Esophagus squamous epithelium (tissue), 5 donors: ENCODE data around the gene CYP17A1. TPM values are rescaled to one million over a fixed set of nuclear protein-coding genes. Genes with fewer than 3 reads are reported as not detected.
A peak's percentile ranks its signal among the peaks of the same experiment; 100 is the strongest.
"Not testable (repeated sequence)": the region's sequence is repeated elsewhere in the genome, so short reads cannot be mapped to it uniquely, and the experiment has no call there.

Experiments used
- DNase-seq: peaks from one replicate; lab custom pipeline; 2025; lab: John Stamatoyannopoulos, UW
- H3K27ac ChIP-seq, 4 donors: fragments of 200-600 bp; sonication (generic); one replicate each; pipeline ENCODE4 v1.5.1; 2016 to 2019; ENCODE audit warnings: mild to moderate bottlenecking in 1 of 4
- H3K27me3 ChIP-seq, 4 donors: fragments of 200-600 bp; sonication (generic); 1 replicate in 3 of 4; 2 replicates in 1 of 4; pipeline versions ENCODE4 v1.5.1 to v1.6.0; 2017 to 2021; ENCODE audit warnings: antibody characterized with exemption in 1 of 4
- H3K36me3 ChIP-seq, 3 donors: fragments of 200-600 bp; sonication (generic); one replicate each; pipeline ENCODE4 v1.5.1; 2016 to 2019
- H3K4me1 ChIP-seq, 3 donors: fragments of 200-600 bp; sonication (generic); one replicate each; pipeline ENCODE4 v1.5.1; 2017 to 2019
- H3K4me3 ChIP-seq, 4 donors: fragments of 200-600 bp; sonication (generic); 1 replicate in 3 of 4; 2 replicates in 1 of 4; pipeline ENCODE4 v1.5.1; 2016 to 2019; ENCODE audit warnings: mild to moderate bottlenecking in 2 of 4, moderate library complexity in 1 of 4
- H3K9me3 ChIP-seq, 3 donors: fragments of 200-600 bp; sonication (generic); one replicate each; pipeline ENCODE4 v1.5.1; 2016 to 2019
- CTCF ChIP-seq, 6 experiments: fragments of 450-650 bp in 4 of 6; fragments of 200-600 bp in 2 of 6; sonication (generic) in 2 of 6; IDR thresholded peaks; one replicate each; pipeline ENCODE4 v1.5.1; 2016 to 2019; ENCODE audit warnings: antibody characterized with exemption in 6 of 6, mild to moderate bottlenecking in 4 of 6, moderate library complexity in 4 of 6
- POLR2A ChIP-seq, 4 donors: fragments of 450-650 bp; IDR thresholded peaks; one replicate each; pipeline ENCODE4 v1.6.1; 2017; ENCODE audit warnings: antibody characterized with exemption in 4 of 4, mild to moderate bottlenecking in 4 of 4, moderate library complexity in 3 of 4
- WGBS, 2 donors: methylation state at CpG; one replicate each; pipeline ENCODE4 v1.1.5; 2018; 5-methylcytosine and 5-hydroxymethylcytosine counted together
- intact Hi-C: fragments of 100-400 bp; cut with DNase I; formaldehyde crosslinking; loops from one replicate; pipeline ENCODE4 v1.15.0; 2022
- total RNA-seq, 4 donors: library from RNA; depleted of rRNA; stranded (reverse); fragments of >200 nt; gene quantifications; one replicate each; pipeline ENCODE4 v1.1.0, GENCODE V29; 2016
- donor health status: DM: yes; HTN: yes; CAD: no.

Gene CYP17A1
- total RNA-seq, 4 donors from 2014 or later = not detected

- no peak for DNase-seq
- Histone ChIP-seq H3K27ac (no peak overlapping the region), H3K4me3 (no peak overlapping the region), H3K27me3 (no peaks in the 10 kb centered on the region), H3K36me3 (peaks cover 4 to 50% (median 8%) of the 10 kb centered on the region in 3 donors), H3K4me1 (peaks cover 0 to 18% (median 10%) of the 10 kb centered on the region in 3 donors), H3K9me3 (no peaks in the 10 kb centered on the region)
- 92 to 96% methylated on average over 2 of the region's 2 CpGs for WGBS, 2 donors
- TF ChIP-seq POLR2A (IDR thresholded peaks at IDR 0.05) = no peak
- TF ChIP-seq CTCF (IDR thresholded peaks at IDR 0.05) = no peak
- intact Hi-C loops = no loop called here
Observed at GRCh38 chr10:102859911-102860310, 22.7 kb upstream of the CYP17A1 start.

GRCh38 chr10:102856758-102857424 lies 19.7 kb upstream of the CYP17A1 start:
- H3K36me3 ChIP-seq = peaks cover 0 to 23% (median 0%) of the 10 kb centered on the region in 3 donors
- H3K9me3 ChIP-seq = no peaks in the 10 kb centered on the region
- no peak for DNase-seq
- 83 to 98% methylated on average over 3 of the region's 3 CpGs for WGBS, 2 donors
- no peaks in the 10 kb centered on the region for H3K27me3 ChIP-seq
- peaks cover 3 to 27% (median 16%) of the 10 kb centered on the region in 3 donors for H3K4me1 ChIP-seq
- TF ChIP-seq POLR2A (IDR thresholded peaks at IDR 0.05) = no peak
- TF ChIP-seq CTCF (IDR thresholded peaks at IDR 0.05) = no peak
- no peak overlapping the region for H3K4me3 ChIP-seq
- intact Hi-C loops = no loop called here
- no peak overlapping the region for H3K27ac ChIP-seq

DNA sequence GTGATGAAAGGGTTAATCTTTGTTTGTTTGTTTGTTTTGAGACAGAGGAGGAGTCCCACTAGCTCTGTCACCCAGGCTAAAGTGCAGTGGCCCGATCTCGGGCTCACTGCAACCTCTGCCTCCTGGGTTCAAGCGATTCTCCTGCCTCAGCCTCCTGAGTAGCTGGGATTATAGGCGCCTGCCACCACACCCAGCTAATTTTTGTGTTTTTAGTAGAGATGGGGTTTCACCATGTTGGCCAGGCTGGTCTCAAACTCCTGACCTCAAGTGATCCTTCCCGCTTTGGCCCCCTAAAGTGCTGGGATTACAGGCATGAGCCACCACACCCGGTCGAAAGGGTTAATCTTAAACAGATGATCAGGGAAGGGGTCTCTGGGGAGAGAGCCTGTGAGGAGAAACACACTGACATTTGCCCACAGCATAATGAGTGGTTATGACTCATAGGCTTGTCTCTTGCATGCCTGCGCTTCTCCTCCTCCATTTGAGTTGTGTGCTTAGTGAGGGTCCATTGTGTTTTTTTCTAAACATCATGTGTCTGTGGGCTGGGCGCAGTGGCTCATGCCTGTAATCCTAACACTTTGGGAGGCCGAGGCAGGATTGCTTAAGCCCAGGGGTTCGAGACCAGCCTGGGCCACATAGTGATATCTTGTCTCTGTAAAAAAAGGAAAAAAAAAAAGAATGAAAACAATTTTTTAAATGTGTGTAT lies 18.7 kb upstream of the CYP17A1 start:
- H3K27me3 ChIP-seq, H3K9me3 ChIP-seq, DNase-seq, intact Hi-C loops: not testable (repeated sequence)
- 27 to 46% methylated on average over 8 to 11 of the region's 11 CpGs for WGBS, 2 donors
- peaks cover 0 to 13% (median 0%) of the 10 kb centered on the region in 3 donors for H3K36me3 ChIP-seq
- H3K4me3 ChIP-seq = peak overlapping the region in 1 of 4 donors; percentile 15
- peak overlapping the region in 2 of 4 donors; percentile 54 to 64 for H3K27ac ChIP-seq
- peaks cover 3 to 27% (median 16%) of the 10 kb centered on the region in 3 donors for H3K4me1 ChIP-seq

DNA sequence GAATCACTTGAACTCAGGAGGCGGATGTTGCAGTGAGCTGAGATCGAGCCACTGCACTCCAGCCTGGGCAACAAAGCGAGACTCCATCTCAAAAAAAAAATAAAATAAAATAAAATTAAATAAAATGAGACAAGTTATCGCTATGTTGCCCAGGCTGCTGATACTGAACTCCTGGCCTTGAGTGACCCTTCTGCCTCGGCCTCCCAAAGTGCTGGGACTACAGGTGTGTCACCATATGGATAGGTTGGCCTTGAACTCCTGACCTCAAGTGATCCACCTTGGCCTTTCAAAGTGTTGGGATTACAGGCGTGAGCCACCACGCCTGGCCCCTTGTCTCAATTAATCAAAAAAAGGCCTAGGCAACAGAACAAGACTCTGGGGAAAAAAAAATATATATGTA lies 16.0 kb upstream of the CYP17A1 start:
- H3K27ac ChIP-seq, intact Hi-C loops, H3K36me3 ChIP-seq, H3K27me3 ChIP-seq, H3K9me3 ChIP-seq, DNase-seq, H3K4me3 ChIP-seq: not testable (repeated sequence)
- WGBS, 2 donors = 93 to 97% methylated on average over 4 to 7 of the region's 7 CpGs
- peaks cover 3 to 27% (median 16%) of the 10 kb centered on the region in 3 donors for H3K4me1 ChIP-seq

DNA sequence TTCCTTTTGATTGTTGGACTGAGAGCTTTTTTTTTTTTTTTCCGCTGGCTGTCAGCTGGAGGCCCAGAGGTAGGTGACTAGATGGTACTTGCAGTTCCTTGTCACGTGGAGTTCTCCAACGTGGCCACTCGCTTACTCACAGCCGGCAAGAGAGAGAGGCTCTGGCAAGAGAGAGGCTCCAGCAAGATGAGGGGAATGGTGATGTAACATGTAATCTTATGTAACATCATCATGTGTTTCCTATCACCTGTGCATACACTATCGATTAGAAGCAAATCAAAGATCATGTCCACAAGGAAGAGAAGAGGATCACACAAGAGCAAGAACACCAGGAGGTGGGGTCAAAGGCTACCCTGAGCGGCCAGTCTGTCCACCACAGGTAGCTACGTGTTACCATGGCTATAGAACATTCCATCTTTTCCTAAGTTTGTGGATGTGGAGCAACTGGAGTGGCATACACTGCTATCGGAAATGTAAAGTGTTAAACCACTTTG lies 12.9 kb upstream of the CYP17A1 start:
- intact Hi-C loops = no loop called here
- H3K4me3 ChIP-seq = no peak overlapping the region
- H3K36me3 ChIP-seq = no peaks in the 10 kb centered on the region
- peaks cover 3 to 11% (median 8%) of the 10 kb centered on the region in 3 donors for H3K4me1 ChIP-seq
- 74 to 85% methylated on average over 4 to 7 of the region's 9 CpGs for WGBS, 2 donors
- H3K9me3 ChIP-seq = no peaks in the 10 kb centered on the region
- H3K27me3 ChIP-seq = no peaks in the 10 kb centered on the region
- no peak overlapping the region for H3K27ac ChIP-seq
- DNase-seq = no peak
- TF ChIP-seq POLR2A (IDR thresholded peaks at IDR 0.05) (no peak), CTCF (IDR thresholded peaks at IDR 0.05) (no peak)

DNA sequence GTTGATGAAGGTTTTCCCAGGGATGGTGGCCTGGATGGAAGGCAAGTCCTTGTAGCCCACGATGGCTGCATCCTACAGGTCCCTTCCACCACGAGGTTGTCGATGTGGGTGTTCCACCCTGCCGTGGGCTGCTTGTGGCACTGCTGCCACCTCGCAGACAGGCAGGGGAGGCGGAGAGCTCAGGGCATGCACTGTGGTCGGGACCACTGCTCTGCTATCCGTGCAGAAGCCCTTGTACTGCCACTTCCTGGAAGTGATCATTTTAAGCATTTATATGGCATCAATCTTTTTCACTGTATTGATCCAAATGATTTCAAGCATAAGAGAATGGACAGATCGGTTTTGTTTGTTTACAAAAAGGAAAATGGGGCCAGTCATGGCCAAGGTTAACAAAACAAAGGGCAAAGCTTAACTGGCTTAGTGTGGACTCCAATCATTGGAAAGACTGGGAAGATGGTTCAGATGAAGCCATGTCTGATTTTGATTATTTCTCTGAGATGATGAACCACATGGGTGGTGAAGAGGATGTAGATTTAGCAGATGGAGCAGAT lies 8.2 kb upstream of the CYP17A1 start:
- no peaks in the 10 kb centered on the region for H3K36me3 ChIP-seq
- no peak for TF ChIP-seq CTCF (IDR thresholded peaks at IDR 0.05)
- no peaks in the 10 kb centered on the region for H3K9me3 ChIP-seq
- 78 to 89% methylated on average over 9 of the region's 9 CpGs for WGBS, 2 donors
- intact Hi-C loops = no loop called here
- H3K4me3 ChIP-seq = no peak overlapping the region
- H3K27me3 ChIP-seq = peaks cover 0 to 9% (median 0%) of the 10 kb centered on the region in 4 donors
- DNase-seq = no peak
- H3K4me1 ChIP-seq = no peaks in the 10 kb centered on the region
- no peak overlapping the region for H3K27ac ChIP-seq

- WGBS, 2 donors = 81 to 84% methylated on average over 5 to 6 of the region's 6 CpGs
- intact Hi-C loops, DNase-seq: not testable (repeated sequence)
Observed at GRCh38 chr10:102844190-102844776, 7.1 kb upstream of the CYP17A1 start.

DNA sequence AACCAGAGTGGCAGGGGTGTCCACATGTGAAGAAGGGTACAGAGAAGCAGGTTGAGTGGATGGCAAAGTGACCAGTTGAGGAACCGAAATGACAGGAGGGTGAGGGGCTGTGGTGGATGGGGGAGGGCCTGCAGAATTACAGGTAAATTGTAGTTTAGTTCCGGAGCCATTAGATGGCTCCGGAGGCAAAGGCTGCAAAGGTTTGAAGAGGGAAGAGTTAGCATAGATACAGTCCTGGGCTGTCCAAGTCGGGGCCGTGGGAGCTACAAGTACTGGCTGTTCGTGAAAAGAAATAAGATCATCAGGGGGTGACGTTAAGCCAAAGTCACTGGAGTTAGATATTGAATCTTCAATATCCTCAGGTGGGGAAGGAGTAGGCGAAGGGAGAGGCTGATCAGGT lies 5.9 kb upstream of the CYP17A1 start:
- H3K4me1 ChIP-seq, DNase-seq, H3K27ac ChIP-seq, H3K4me3 ChIP-seq, H3K9me3 ChIP-seq, intact Hi-C loops, H3K36me3 ChIP-seq: not testable (repeated sequence)
- peaks cover 0 to 12% (median 0%) of the 10 kb centered on the region in 4 donors for H3K27me3 ChIP-seq
- WGBS, 2 donors = 67 to 71% methylated on average over 8 of the region's 8 CpGs

More at GRCh38 chr10:102844190-102844776, 7.1 kb upstream of the CYP17A1 start:
- not testable (repeated sequence) for H3K4me1 ChIP-seq, H3K9me3 ChIP-seq, H3K27ac ChIP-seq, H3K36me3 ChIP-seq, H3K4me3 ChIP-seq
- peaks cover 0 to 12% (median 0%) of the 10 kb centered on the region in 4 donors for H3K27me3 ChIP-seq
